Sigmoid colon (tissue), 7 donors: ENCODE measurements around the gene ISOC1. TPM values are rescaled to one million over a fixed set of nuclear protein-coding genes. Genes with fewer than 3 reads are reported as not detected.

Source experiments
- DNase-seq: peaks from one replicate; pipeline ENCODE4 v3.0.0-alpha.2; 2019
- H3K27ac ChIP-seq, 4 donors: fragments of 200-600 bp; sonication (generic); one replicate each; pipeline ENCODE4 v1.5.1; 2016 to 2019; ENCODE audit warnings: mild to moderate bottlenecking in 1 of 4
- H3K27me3 ChIP-seq, 3 donors: fragments of 200-600 bp; sonication (generic); one replicate each; pipeline ENCODE4 v1.5.1; 2019; ENCODE audit warnings: mild to moderate bottlenecking in 1 of 3
- H3K36me3 ChIP-seq, 4 donors: fragments of 200-600 bp; sonication (generic); one replicate each; pipeline ENCODE4 v1.5.1; 2016 to 2019
- H3K4me1 ChIP-seq, 4 donors: fragments of 200-600 bp; sonication (generic); one replicate each; pipeline ENCODE4 v1.5.1; 2017 to 2019
- H3K4me3 ChIP-seq, 4 donors: fragments of 200-600 bp; sonication (generic); one replicate each; pipeline ENCODE4 v1.5.1; 2017 to 2019; ENCODE audit warnings: mild to moderate bottlenecking in 2 of 4, moderate library complexity in 1 of 4
- H3K9me3 ChIP-seq, 4 donors: fragments of 200-600 bp in 3 of 4; sonication (generic) in 3 of 4; one replicate each; pipeline versions ENCODE4 v1.5.1 to v1.6.1; 2013 to 2019
- EP300 ChIP-seq, 4 donors: sonication (generic); formaldehyde crosslinking; IDR thresholded peaks; one replicate each; pipeline ENCODE4 v1.6.1; 2017; ENCODE audit warnings: antibody characterized with exemption in 4 of 4
- POLR2A ChIP-seq, 2 donors: fragments of 450-650 bp; IDR thresholded peaks; one replicate each; pipeline ENCODE4 v1.6.1; 2016; ENCODE audit warnings: antibody characterized with exemption in 2 of 2, mild to moderate bottlenecking in 2 of 2, moderate library complexity in 2 of 2
- POLR2AphosphoS5 ChIP-seq, 4 donors: sonication (generic); formaldehyde crosslinking; IDR thresholded peaks; one replicate each; pipeline ENCODE4 v1.6.1; 2017; ENCODE audit warnings: antibody characterized with exemption in 4 of 4
- WGBS, 2 donors: extraction: QIAGEN DNeasy Blood & Tissue Kit; methylation state at CpG; one replicate each; pipeline ENCODE4 v1.1.7; 2013; 5-methylcytosine and 5-hydroxymethylcytosine counted together
- intact Hi-C: fragments of 100-400 bp; cut with DNase I; formaldehyde crosslinking; loops from one replicate; pipeline ENCODE4 v1.15.1; 2023
- polyA plus RNA-seq, 3 donors: library from polyadenylated mRNA; stranded (reverse); fragments of 200-250 nt; gene quantifications; one replicate each; pipeline ENCODE4 v1.2.3, GENCODE V29; 2013
- total RNA-seq, 4 donors: library from RNA; depleted of rRNA; stranded (reverse); fragments of >200 nt; gene quantifications; one replicate each; pipeline ENCODE4 v1.1.0, GENCODE V29; 2016
- TF ChIP-seq, protein P1 (sequence below), 4 experiments: fragments of 450-650 bp in 3 of 4; fragments of 200-600 bp in 1 of 4; IDR thresholded peaks; one replicate each; pipeline ENCODE4 v1.5.1; 2016 to 2019; ENCODE audit warnings: antibody characterized with exemption in 4 of 4, mild to moderate bottlenecking in 3 of 4, moderate library complexity in 2 of 4
- donor health status: healthy with polysubstance abuse.
- donor health status: Bipolar disorder and iron deficiency.
- donor health status: healthy.

ISOC1 gene
- total and polyA plus RNA-seq, 7 donors = 14.1 to 34.2 (median 21.6) TPM

DNA sequence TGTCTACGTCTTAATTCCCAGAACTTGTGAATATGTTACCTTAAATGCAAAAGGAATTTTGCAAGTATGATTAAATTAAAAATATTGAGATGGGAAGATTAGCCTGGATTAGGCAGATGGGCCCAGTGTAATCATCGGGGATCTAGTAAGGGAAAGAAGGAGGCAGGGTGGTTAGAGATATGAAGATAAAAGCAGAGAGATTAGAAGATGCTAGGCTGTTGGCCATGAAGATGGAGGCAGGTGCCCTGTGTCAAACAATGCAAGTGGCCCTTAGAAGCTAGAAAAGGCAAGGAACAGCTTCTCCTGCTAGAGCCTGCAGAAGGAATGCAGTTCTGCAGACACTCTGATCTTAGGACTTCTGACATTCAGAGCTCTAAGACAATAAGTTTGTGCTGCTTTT lies 28.8 kb upstream of the ISOC1 start:
- intact Hi-C loops = no loop called here
- H3K27ac ChIP-seq = no peak overlapping the region
- WGBS, 2 donors = 85 to 89% methylated on average over 2 of the region's 2 CpGs

DNA sequence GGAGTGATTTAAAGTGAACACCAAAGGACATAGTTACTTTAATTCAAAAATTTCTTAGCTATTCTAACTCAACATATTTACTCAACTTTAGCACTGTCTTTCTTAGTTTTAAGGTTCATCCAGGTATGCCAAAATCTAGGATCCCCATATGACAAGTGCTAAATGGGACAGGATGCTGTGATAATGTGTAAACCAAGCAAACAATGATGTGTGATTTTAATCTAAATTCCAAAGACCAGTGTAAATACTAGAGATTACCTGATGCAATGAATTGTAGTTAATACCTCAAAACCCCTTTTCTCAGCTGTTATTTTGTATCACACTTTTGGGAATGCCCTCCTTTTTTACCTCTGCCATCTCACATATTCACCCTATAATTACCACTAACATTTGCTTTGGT lies 26.8 kb upstream of the ISOC1 start:
- Histone ChIP-seq H3K27me3 (no peaks in the 10 kb centered on the region), H3K36me3 (no peaks in the 10 kb centered on the region), H3K4me1 (peaks cover 0 to 12% (median 12%) of the 10 kb centered on the region in 4 donors), H3K9me3 (no peaks in the 10 kb centered on the region), H3K27ac (no peak overlapping the region), H3K4me3 (no peak overlapping the region)
- DNase-seq = no peak
- intact Hi-C loops = no loop called here
- TF ChIP-seq EP300 (IDR thresholded peaks at IDR 0.05) (no peak), POLR2AphosphoS5 (IDR thresholded peaks at IDR 0.05) (no peak)
- TF ChIP-seq, protein P1, sequence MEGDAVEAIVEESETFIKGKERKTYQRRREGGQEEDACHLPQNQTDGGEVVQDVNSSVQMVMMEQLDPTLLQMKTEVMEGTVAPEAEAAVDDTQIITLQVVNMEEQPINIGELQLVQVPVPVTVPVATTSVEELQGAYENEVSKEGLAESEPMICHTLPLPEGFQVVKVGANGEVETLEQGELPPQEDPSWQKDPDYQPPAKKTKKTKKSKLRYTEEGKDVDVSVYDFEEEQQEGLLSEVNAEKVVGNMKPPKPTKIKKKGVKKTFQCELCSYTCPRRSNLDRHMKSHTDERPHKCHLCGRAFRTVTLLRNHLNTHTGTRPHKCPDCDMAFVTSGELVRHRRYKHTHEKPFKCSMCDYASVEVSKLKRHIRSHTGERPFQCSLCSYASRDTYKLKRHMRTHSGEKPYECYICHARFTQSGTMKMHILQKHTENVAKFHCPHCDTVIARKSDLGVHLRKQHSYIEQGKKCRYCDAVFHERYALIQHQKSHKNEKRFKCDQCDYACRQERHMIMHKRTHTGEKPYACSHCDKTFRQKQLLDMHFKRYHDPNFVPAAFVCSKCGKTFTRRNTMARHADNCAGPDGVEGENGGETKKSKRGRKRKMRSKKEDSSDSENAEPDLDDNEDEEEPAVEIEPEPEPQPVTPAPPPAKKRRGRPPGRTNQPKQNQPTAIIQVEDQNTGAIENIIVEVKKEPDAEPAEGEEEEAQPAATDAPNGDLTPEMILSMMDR (IDR thresholded peaks at IDR 0.05) = no peak

More for the DNA sequence above, 28.8 kb upstream of the ISOC1 start:
- no peaks in the 10 kb centered on the region for H3K27me3 ChIP-seq
- H3K9me3 ChIP-seq = no peaks in the 10 kb centered on the region
- TF ChIP-seq POLR2A (IDR thresholded peaks at IDR 0.05) (no peak), POLR2AphosphoS5 (IDR thresholded peaks at IDR 0.05) (no peak), EP300 (IDR thresholded peaks at IDR 0.05) (no peak)
- TF ChIP-seq, protein P1 (IDR thresholded peaks at IDR 0.05) = no peak
- peaks cover 0 to 12% (median 12%) of the 10 kb centered on the region in 4 donors for H3K4me1 ChIP-seq
- H3K4me3 ChIP-seq = no peak overlapping the region
- DNase-seq = no peak
- no peaks in the 10 kb centered on the region for H3K36me3 ChIP-seq

DNA sequence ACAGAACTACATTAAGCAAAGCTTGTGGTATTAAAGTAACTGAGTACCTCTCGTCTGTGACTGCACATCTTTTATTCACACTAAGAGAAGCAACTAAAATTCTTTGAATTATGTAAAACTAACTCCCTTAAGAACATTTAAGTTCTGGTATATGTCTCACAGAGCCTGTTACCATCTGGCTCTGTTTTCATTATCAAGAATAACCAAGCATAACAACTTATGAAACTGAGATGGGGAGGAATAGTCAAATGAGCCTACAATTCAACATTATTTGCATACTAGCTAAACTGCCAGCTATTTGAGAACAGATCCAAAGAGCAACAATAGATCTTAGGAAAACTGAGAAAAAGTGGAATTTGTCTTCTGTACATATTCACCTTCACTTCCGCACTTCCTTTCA lies 25.3 kb upstream of the ISOC1 start:
- WGBS, 2 donors = 85% methylated on average over 2 of the region's 2 CpGs
- intact Hi-C loops = no loop called here

DNA sequence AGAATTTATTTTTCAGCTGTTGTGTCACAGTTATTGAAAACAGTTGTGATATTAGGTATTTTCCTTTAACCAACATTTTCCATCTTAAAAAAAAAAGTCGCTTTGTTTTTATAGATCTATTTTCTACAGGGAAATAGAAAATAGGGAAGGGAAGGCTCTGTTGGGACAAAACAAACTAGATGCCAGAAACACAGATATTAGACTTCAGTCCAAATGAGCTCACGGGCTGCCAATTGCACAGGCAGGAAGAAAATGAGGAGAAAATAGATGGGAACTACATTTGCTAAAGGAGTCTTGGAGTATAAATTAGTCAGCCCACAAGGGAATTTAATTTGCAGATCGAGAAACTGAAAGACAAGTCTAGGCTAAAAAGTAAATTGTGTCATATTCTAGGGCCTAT lies 21.4 kb upstream of the ISOC1 start:
- Histone ChIP-seq H3K4me1 (peaks cover 0 to 6% (median 2%) of the 10 kb centered on the region in 4 donors), H3K27me3 (no peaks in the 10 kb centered on the region), H3K36me3 (no peaks in the 10 kb centered on the region), H3K27ac (no peak overlapping the region), H3K4me3 (no peak overlapping the region), H3K9me3 (no peaks in the 10 kb centered on the region)
- DNase-seq = no peak
- intact Hi-C loops = no loop called here
- 78 to 81% methylated on average over 3 of the region's 3 CpGs for WGBS, 2 donors
- TF ChIP-seq POLR2AphosphoS5 (IDR thresholded peaks at IDR 0.05) (no peak), POLR2A (IDR thresholded peaks at IDR 0.05) (no peak)
- TF ChIP-seq, protein P1 (IDR thresholded peaks at IDR 0.05) = no peak

More for the DNA sequence above, 25.3 kb upstream of the ISOC1 start:
- no peaks in the 10 kb centered on the region for H3K9me3 ChIP-seq
- no peak for DNase-seq
- TF ChIP-seq POLR2A (IDR thresholded peaks at IDR 0.05) (no peak), EP300 (IDR thresholded peaks at IDR 0.05) (no peak), POLR2AphosphoS5 (IDR thresholded peaks at IDR 0.05) (no peak)
- TF ChIP-seq, protein P1 (IDR thresholded peaks at IDR 0.05) = no peak
- no peaks in the 10 kb centered on the region for H3K36me3 ChIP-seq
- H3K27ac ChIP-seq = no peak overlapping the region
- no peaks in the 10 kb centered on the region for H3K27me3 ChIP-seq
- no peaks in the 10 kb centered on the region for H3K4me1 ChIP-seq
- no peak overlapping the region for H3K4me3 ChIP-seq

DNA sequence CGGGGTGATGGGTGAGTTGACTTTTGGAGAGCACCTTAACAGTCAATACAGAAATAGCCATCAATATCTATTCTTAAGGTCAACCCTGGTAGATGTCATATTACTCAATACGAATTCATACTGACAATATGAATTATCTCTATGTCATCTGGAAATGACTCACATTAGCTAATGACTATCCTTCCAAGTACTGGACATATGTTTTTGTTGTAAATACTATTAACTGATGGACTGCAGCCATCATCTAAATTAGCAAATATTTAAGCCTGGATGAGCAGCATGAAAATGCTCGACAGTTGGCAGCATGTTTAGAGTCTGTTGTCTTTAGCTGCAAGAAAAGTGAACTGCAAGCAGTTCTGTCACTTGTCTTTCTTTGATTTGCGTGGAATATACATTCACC lies 19.6 kb upstream of the ISOC1 start:
- H3K4me1 ChIP-seq = peaks cover 0 to 6% (median 2%) of the 10 kb centered on the region in 4 donors
- no peaks in the 10 kb centered on the region for H3K36me3 ChIP-seq
- H3K27me3 ChIP-seq = no peaks in the 10 kb centered on the region
- no peak for DNase-seq
- no peaks in the 10 kb centered on the region for H3K9me3 ChIP-seq
- intact Hi-C loops = no loop called here
- TF ChIP-seq POLR2AphosphoS5 (IDR thresholded peaks at IDR 0.05) (no peak), POLR2A (IDR thresholded peaks at IDR 0.05) (no peak)
- TF ChIP-seq, protein P1 (IDR thresholded peaks at IDR 0.05) = no peak
- H3K27ac ChIP-seq = no peak overlapping the region
- H3K4me3 ChIP-seq = no peak overlapping the region
- WGBS, 2 donors = 68 to 72% methylated on average over 4 of the region's 4 CpGs
